NCI-H1930 (cell line): ENCODE results near the gene CDCA7L.
"Not testable (repeated sequence)": the region's sequence is repeated elsewhere in the genome, so short reads cannot be mapped to it uniquely, and the experiment has no call there.

Experiments used
- DNase-seq, 2 experiments: peaks; one replicate each; lab custom pipeline; 2025; lab: John Stamatoyannopoulos, UW

CDCA7L gene

DNA sequence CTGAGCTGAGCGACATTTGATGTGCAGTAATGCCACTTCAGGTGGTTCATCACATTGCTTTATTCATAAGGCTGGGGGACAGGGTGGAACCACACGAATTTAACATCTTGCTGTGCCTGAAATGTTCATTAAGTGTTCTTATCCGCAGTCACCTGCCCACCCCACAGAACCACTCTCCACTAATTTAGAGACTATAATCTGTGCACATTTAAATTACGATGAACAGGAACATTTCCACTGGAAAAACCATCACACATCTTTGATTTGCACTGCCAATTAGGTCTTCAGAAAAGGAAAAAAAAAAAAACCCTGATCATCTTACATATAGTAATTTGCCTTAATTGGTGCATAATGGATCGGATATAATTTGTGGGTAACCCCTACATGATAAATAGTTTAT lies 2.3 kb downstream of the CDCA7L start:
- DNase-seq = no peak

DNA sequence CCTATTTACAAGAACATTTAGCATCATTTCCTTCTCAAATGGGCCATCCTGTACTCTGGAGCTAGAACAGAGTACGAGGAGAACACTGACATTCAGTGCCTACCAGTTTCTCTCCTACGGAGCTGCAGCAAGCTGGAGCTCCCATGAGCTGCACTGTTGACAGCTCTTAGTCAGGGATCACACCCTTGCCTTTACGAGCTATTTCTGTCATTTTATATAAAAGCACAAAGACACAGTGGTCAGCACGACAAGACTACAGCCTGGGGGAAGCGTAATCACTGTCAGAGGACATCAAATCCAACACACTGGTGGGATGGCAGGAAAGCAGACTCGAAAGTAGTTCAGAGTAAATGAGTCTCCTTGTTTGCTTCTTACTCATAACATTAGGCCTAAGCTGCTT lies 2.7 kb downstream of the CDCA7L start:
- no peak for DNase-seq

GRCh38 chr7:21941611-21942141 lies 4.0 kb downstream of the CDCA7L start:
- DNase-seq = no peak

DNA sequence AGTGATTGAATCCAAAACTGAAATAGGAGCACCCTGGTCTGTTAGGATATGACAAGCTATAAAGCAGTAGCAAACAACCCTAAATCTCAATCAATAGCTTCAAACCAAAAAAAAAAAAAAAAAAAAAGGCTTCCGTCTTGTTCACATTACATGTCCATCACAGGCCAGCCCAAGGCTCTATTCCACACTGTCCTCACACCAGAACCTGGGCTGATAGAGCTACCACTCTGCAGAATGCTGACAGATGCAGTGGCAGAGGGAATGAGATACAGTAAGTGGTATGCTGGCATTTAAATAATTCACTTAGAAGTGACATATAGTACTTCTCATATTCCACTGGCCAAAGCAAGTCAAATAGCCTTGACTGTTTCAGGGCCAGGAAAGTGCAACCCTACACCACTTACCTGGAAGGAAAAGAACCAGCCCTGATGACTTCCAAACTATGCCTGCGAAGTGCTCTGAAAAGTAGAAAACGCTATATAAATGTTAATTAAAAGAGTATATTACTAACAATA lies 5.8 kb downstream of the CDCA7L start:
- no peak for DNase-seq

DNA sequence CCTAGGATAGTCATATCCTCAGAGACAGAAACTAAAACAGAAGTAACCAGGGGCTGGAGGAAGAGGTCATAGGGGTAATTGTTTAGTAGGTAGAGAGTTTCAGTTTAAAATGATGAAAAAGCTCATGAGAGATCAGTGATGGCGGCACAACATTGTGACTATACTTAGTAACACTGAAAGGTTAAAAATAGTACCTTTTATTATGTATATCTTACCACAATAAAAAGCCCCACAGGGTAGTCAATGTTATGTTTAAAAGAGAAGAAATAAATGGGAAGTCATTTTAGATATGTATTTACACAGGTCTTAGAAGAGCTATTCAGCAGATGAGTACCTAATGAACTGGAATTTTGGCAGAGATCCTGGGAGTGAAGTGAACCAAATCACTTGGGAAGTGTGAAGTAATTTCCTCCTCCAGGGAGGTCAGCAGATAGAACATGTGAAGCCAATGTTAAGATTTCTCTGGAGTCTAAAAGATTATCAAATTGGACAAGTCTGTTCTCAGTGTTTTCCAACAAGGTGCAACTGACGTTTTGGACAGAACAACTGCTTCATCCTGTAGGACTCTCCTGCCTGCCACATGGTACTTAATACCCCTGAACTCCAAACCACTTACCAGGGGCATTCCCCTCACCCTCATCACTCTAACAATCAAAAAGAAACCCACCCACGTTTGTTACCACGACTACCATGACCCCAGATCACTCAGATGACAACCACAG lies 6.4 kb downstream of the CDCA7L start:
- DNase-seq = no peak

- DNase-seq = no peak
Observed at GRCh38 chr7:21938463-21938862, 7.2 kb downstream of the CDCA7L start.

DNA sequence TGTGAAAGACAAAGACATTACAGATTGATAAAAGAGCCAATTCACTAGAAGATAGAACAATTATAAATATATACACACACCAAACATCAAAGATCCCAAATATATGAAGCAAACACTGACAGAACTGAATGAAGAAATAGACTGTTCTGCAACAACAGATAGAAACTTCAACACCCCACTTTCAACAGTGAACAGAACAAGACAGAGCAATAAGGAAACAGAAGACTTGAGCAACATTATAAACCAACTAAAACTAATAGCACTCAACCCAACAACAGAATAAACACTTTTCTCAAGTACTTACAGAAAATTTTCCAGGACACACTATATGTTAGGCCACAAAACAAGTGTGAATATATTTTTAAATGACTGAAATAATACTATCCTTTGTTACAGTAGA lies 10.9 kb downstream of the CDCA7L start:
- DNase-seq = no peak

DNA sequence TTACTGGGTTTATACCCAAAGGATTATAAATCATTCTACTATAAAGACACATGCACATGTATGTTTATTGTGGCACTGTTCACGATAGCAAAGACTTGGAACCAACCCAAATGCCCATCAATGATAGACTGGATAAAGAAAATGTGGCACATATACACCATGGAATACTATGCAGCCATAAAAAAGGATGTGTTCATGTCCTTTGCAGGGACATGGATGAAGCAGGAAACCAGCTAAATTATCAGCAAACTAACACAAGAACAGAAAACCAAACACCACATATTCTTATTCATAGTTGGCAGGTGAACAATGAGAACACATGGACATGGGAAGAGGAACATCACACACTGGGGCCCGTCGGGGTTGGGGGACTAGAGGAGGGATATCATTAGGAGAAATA lies 12.4 kb downstream of the CDCA7L start:
- DNase-seq = not testable (repeated sequence)

DNA sequence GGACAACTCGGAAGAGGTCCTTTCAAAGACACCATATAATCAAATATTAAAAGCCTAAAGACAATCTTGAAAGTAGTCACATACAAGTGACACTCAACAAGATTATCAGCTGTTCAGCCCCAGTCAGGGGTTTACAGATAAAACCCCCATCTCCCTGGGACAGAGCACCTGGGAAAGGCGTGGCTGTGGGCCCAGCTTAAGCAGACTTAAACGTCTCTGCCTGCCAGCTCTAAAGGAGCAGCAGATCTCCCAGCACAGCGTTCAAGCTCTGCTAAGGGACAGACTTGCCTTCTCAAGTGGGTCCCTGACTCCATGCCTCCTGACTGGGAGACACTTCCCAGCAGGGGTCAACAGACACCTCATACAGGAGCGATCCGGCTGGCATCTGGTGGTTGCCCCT lies 18.0 kb downstream of the CDCA7L start:
- DNase-seq = no peak

DNA sequence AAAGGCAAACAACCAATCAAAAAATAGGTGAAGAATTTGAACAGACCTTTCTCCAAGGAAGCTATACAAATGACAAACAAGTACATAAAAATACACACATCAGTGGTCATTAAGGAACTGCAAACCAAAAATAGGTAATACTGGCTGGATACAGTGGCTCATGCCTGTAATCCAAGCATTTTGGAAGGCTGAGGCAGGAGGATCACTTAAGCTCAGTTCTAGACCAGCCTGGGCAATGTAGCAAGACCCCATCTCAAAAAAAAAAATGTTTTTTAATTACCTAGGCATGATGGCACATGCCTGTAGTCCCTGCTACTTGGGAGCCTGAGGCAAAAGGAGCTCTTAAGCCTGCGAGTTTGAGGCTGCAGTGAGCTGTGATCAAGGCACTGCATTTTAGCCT lies 19.3 kb downstream of the CDCA7L start:
- DNase-seq = no peak

GRCh38 chr7:21923658-21924057 lies 22.0 kb downstream of the CDCA7L start:
- peak in 1 of 2 experiments; percentile 34 for DNase-seq

DNA sequence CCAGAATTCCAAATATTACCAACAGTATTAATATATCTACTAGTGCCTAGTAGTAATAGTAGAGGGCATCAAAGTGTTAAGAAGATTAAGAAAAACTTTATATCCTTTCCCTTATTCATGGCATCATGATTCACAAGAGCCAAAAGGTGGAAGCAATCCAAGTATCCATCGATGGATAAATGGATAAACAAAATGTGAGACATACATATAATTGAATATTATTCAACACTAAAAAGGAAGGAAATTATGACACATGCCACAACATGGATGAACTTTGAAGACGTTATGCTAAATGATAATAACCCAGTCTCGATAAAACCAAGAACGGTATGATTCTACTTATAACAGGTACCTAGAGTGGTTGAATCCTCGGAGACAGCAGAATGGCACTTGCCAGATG lies 23.1 kb downstream of the CDCA7L start:
- no peak for DNase-seq

DNA sequence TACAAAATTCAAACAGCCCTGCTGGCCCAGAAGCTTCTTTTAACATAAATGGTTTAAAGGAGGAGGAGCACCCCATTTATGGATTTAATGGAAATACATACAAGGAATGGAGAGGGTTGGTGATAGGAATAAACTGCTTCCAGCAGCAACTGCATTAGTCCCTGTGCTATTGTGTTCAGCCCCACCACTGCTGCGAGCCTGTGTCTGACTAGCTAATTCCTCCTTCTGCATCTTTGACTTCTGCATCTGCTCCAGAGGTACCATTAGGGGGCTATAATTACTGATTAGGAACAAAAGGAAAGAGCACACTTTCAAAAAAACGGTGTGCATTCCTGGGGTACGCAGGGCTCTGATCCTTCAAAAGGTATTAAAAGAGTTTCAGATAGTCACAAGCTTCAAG lies 24.8 kb downstream of the CDCA7L start:
- DNase-seq = no peak

DNA sequence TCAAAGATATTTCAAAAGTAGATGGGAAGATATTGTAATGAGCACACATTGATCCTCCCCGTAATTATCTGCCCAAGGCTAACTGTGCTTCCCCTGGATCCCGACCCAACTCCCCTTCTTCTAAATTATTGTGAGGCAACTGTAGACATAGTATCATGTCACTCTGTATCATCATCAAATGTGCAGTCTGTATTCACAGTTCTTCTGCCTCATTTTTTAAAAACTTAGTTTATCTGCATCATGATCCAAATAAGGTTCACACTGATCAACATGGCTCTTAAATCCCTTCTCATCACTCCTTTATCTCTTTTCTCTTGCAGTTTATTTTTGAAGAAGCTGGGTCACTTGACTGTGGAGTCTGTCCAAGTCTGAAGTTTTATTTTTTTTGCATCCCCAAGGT lies 27.5 kb downstream of the CDCA7L start:
- DNase-seq = no peak

DNA sequence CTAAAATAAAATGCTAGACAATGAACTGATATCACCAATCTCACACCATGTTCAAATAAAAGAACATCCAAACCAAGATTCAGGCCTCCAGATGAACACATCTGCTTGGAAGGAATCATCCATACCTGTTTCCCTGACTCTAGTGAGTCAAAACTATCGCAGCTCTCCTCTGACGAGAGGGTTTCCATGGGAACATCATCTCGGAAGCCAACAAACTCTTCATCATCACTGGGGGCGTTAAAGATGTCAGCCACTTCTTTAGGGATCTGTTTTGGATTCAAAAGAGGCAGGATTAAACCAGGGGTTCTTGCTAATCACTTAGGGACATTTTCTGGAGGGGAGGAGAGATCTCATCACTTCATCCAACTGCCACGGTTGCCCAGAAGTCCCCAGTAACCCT lies 29.1 kb downstream of the CDCA7L start:
- DNase-seq = no peak

- DNase-seq = no peak
Observed at GRCh38 chr7:21916176-21916575, 29.5 kb downstream of the CDCA7L start.

GRCh38 chr7:21915140-21915539 lies 30.6 kb downstream of the CDCA7L start:
- DNase-seq = no peak

DNA sequence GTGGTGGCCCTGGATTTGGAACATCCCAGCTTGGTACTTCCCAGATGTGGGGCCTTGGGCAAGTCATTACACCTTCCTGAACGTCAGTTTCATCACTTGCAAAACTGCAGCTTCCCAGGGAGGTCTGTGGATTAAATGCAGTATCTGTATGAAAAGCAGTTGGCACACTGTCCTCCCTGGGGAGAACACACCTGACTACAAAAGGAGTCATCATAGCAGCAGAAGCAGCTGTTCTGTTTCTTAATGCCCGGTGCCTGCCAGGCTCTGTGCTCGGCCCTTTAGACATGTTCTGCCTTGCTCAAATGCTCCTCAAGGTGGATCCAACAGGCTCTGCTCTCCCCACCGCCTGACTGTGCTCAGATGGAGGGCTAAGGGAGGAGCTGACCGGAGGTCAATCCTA lies 31.0 kb downstream of the CDCA7L start:
- DNase-seq = no peak

DNA sequence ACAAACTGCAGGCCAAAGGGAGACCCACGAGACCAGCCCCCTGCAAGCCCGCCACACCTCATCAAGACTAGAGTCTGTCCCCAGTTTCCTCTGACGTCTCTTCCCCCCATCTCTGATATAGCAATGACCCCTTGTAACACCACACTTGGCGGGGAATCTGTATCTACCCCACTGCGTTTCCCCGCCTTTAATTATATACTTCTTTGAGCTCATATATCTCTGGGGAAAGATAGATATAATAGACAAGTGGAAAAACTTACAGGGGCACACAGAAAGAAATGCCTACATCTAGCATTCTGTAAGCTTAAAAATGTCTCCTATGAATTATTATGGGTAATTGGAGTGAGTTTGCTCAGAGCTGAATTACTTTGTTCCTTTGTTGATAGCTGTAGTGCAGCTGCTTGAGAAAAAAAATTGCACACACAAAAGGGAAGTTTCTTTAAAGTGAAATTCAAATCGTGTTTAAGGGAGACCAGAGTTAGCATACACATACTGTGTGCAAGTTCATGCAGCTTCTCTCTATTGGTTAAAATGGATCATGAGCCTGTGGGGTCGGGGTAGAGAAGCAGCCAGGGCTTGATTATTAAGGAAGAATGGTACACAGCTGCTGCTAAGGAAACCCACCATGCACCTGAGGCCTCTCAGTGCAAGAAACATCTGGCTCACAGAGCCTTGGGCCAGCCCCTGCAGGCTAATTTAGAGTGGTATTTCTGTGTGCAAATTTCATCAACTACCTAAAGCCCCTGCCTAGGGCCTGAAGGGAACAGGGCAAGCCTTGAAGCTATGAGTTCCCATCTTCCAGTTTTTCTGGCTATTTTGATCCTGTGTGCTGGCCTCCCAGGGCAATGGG lies 32.5 kb downstream of the CDCA7L start:
- DNase-seq = no peak

DNA sequence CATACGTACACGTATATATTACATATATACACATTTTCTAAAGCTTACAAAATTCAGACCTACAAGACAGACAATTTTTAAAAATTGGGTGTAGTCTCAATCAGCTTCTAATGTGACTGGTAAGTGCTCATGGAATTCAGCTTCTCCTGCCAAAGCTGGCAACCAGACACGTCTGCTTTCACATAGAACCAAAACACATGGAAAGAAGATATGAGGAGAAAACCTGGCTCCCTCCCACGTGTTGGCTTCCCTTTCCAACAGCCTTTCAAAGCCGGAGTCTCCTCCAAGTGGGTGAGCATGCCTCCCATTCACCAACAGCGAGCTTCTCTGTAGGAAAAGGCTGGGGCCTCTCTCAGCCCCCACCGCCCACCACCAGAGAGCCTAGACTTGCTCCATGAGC lies 33.4 kb downstream of the CDCA7L start:
- DNase-seq = no peak

GRCh38 chr7:21911341-21911875 lies 34.3 kb downstream of the CDCA7L start:
- DNase-seq = no peak

DNA sequence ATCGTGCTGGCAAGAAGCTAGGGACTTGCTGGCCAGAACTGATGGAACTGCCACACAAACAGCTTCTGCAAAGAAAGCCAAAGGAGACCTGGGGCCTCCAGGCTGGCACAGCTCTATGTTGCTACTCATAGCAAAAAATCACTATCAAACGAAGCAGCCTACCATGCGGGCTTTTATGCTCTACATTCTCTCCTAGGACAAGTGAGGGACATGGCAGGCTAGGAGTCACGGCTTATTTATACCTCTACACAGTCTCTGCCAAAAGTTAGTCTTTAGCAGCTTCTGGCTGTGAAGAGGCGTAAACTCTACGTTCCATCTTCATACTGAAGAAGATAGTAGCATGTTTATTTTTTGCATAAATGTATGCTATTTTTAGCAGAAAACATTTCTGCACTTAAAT lies 35.4 kb downstream of the CDCA7L start:
- no peak for DNase-seq

GRCh38 chr7:21908746-21909145 lies 37.0 kb downstream of the CDCA7L start:
- no peak for DNase-seq
